Mesendoderm (in vitro differentiated cells): ENCODE measurements around the gene NEURL4.

Experiments
- DNase-seq: peaks from one replicate; pipeline ENCODE4 v3.0.0; 2013
- H2AK5ac ChIP-seq: 2 replicates; pipeline ENCODE4 v1.6.1; 2013; ENCODE audit warnings: low read length, inconsistent platforms
- H2BK120ac ChIP-seq: 2 replicates; pipeline ENCODE4 v1.6.1; 2013; ENCODE audit warnings: low read depth, mild to moderate bottlenecking, low read length, moderate library complexity, mixed read lengths
- H2BK15ac ChIP-seq: replicated peaks from 2 replicates; pipeline ENCODE4 v1.6.1; 2013; ENCODE audit warnings: low read depth, mild to moderate bottlenecking, moderate library complexity
- H2BK5ac ChIP-seq: 2 replicates; pipeline ENCODE4 v1.6.1; 2013; ENCODE audit warnings: low read length, inconsistent platforms
- H3K18ac ChIP-seq: 2 replicates; pipeline ENCODE4 v1.6.1; 2013; ENCODE audit warnings: mild to moderate bottlenecking, low read length, mixed read lengths
- H3K23ac ChIP-seq: one replicate; pipeline ENCODE4 v1.6.1; 2013; ENCODE audit warnings: low read length
- H3K27ac ChIP-seq: 2 replicates; pipeline ENCODE4 v1.5.1; 2013; ENCODE audit warnings: low read depth, mild to moderate bottlenecking, inconsistent platforms, low read length, moderate library complexity
- H3K27me3 ChIP-seq: 2 replicates; pipeline ENCODE4 v1.6.1; 2013; ENCODE audit warnings: low read length, control low read depth, mild to moderate bottlenecking, inconsistent platforms; ENCODE audit not compliant: insufficient read depth, poor library complexity
- H3K36me3 ChIP-seq: 2 replicates; pipeline ENCODE4 v1.6.1; 2013; ENCODE audit warnings: low read length, inconsistent platforms; ENCODE audit not compliant: control insufficient read depth, insufficient read depth
- H3K4ac ChIP-seq: one replicate; pipeline ENCODE4 v1.6.1; 2013; ENCODE audit warnings: low read depth, mild to moderate bottlenecking, low read length, moderate library complexity
- H3K4me1 ChIP-seq: 2 replicates; pipeline ENCODE4 v1.6.1; 2013; ENCODE audit warnings: low read depth, low read length, inconsistent platforms; ENCODE audit not compliant: control insufficient read depth
- H3K4me2 ChIP-seq: 2 replicates; pipeline ENCODE4 v1.6.1; 2013; ENCODE audit warnings: low read length
- H3K4me3 ChIP-seq: 2 replicates; pipeline ENCODE4 v1.5.1; 2013; ENCODE audit warnings: mild to moderate bottlenecking, low read length
- H3K56ac ChIP-seq: one replicate; pipeline ENCODE4 v1.6.1; 2013; ENCODE audit warnings: low read length
- H3K79me1 ChIP-seq: 2 replicates; pipeline ENCODE4 v1.6.1; 2013; ENCODE audit warnings: low read length, inconsistent platforms
- H3K79me2 ChIP-seq: 2 replicates; pipeline ENCODE4 v1.6.1; 2013; ENCODE audit warnings: mild to moderate bottlenecking, low read length; ENCODE audit not compliant: control insufficient read depth, insufficient read depth
- H3K9ac ChIP-seq: 2 replicates; pipeline ENCODE4 v1.6.1; 2013; ENCODE audit warnings: low read length, inconsistent platforms
- H4K5ac ChIP-seq: one replicate; pipeline ENCODE4 v1.6.1; 2013; ENCODE audit warnings: low read length
- H4K8ac ChIP-seq: one replicate; pipeline ENCODE4 v1.6.1; 2013; ENCODE audit warnings: low read depth, mild to moderate bottlenecking, control low read depth, low read length, moderate library complexity
- WGBS: extraction: QIAGEN DNeasy Blood & Tissue Kit; methylation state at CpG from one replicate; pipeline ENCODE4 v1.1.7; 2013; ENCODE audit warnings: low lambda C conversion rate, missing lambda C conversion rate; ENCODE audit not compliant: insufficient coverage; ENCODE audit errors: extremely low coverage; 5-methylcytosine and 5-hydroxymethylcytosine counted together

Gene NEURL4

GRCh38 chr17:7284911-7285310 is 44.2 kb downstream of the NEURL4 start:
- H2BK5ac ChIP-seq = no peak overlapping the region
- no peak overlapping the region for H3K27ac ChIP-seq
- H3K4me3 ChIP-seq = no peak overlapping the region
- no peak overlapping the region for H2BK120ac ChIP-seq
- no peaks in the 10 kb centered on the region for H3K27me3 ChIP-seq
- no peak overlapping the region for H3K23ac ChIP-seq
- H3K9ac ChIP-seq = no peak overlapping the region
- no peaks in the 10 kb centered on the region for H3K79me1 ChIP-seq
- no peak overlapping the region for H2BK15ac ChIP-seq
- no peaks in the 10 kb centered on the region for H3K4me1 ChIP-seq
- H3K36me3 ChIP-seq = no peaks in the 10 kb centered on the region
- no peaks in the 10 kb centered on the region for H3K79me2 ChIP-seq
- WGBS = no CpG with 5 or more reads among the region's 16 CpGs
- no peak overlapping the region for H3K4me2 ChIP-seq
- no peak overlapping the region for H2AK5ac ChIP-seq
- no peak overlapping the region for H3K56ac ChIP-seq
- no peak for DNase-seq
- no peak overlapping the region for H3K4ac ChIP-seq
- no peak overlapping the region for H4K8ac ChIP-seq
- H4K5ac ChIP-seq = no peak overlapping the region
- no peak overlapping the region for H3K18ac ChIP-seq

DNA sequence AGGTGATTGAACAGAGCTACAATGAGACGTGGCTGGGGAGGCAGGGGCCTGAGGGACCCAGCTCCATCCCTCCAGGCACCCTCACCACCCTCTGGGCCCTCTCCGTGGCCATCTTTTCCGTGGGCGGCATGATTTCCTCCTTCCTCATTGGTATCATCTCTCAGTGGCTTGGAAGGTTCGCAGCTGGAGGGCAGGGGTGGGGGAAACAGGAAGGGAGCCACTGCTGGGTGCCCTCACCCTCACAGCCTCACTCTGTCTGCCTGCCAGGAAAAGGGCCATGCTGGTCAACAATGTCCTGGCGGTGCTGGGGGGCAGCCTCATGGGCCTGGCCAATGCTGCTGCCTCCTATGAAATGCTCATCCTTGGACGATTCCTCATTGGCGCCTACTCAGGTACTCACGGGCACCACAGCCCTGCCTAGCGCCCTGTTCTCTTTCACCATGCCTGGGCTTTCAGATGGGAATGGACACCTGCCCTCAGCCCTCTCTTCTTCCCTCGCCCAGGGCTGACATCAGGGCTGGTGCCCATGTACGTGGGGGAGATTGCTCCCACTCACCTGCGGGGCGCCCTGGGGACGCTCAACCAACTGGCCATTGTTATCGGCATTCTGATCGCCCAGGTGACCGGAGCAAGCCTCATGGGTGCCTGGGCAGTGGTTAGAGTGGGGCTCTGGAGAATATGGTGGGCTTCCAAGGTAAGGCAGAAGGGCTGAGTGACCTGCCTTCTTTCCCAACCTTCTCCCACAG is 45.5 kb downstream of the NEURL4 start:
- H3K4me2 ChIP-seq = no peak overlapping the region
- H3K79me1 ChIP-seq = no peaks in the 10 kb centered on the region
- no peak overlapping the region for H3K4ac ChIP-seq
- H2BK15ac ChIP-seq = no peak overlapping the region
- no peak overlapping the region for H2BK120ac ChIP-seq
- no peak overlapping the region for H2AK5ac ChIP-seq
- H3K18ac ChIP-seq = no peak overlapping the region
- H2BK5ac ChIP-seq = no peak overlapping the region
- WGBS = no CpG with 5 or more reads among the region's 18 CpGs
- no peak overlapping the region for H4K8ac ChIP-seq
- no peaks in the 10 kb centered on the region for H3K4me1 ChIP-seq
- no peak overlapping the region for H3K27ac ChIP-seq
- no peak for DNase-seq
- H3K56ac ChIP-seq = no peak overlapping the region
- H3K27me3 ChIP-seq = no peaks in the 10 kb centered on the region
- H3K79me2 ChIP-seq = no peaks in the 10 kb centered on the region
- H3K4me3 ChIP-seq = no peak overlapping the region
- no peaks in the 10 kb centered on the region for H3K36me3 ChIP-seq
- no peak overlapping the region for H3K23ac ChIP-seq
- no peak overlapping the region for H4K5ac ChIP-seq
- no peak overlapping the region for H3K9ac ChIP-seq

DNA sequence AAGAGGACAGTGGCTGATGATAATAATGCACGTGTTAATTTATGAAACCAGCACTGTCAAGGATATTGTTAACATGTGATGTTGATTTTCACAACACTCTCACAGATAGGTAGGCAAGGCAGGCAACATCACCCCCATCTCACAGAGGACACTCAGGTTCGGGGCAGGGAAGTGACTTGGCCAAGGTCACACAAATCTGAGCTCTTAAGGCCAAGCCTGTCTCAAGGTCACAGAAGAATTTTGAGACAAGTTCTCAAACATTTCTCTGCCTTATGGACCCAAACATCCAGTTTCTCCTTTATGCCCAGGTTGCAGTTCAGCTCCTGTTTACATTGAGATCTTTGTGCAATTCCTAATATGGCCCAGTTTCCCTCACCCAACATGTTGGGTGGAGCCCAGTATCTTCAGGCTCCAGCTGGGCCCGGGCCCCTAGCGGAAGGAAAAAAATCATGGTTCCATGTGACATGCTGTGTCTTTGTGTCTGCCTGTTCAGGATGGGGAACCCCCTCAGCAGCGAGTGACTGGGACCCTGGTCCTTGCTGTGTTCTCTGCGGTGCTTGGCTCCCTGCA is 46.3 kb downstream of the NEURL4 start:
- H2BK15ac ChIP-seq = no peak overlapping the region
- no peak for DNase-seq
- H3K4me3 ChIP-seq = no peak overlapping the region
- no peak overlapping the region for H4K5ac ChIP-seq
- H2BK120ac ChIP-seq = no peak overlapping the region
- no peak overlapping the region for H2BK5ac ChIP-seq
- no peak overlapping the region for H3K27ac ChIP-seq
- H3K23ac ChIP-seq = no peak overlapping the region
- H3K18ac ChIP-seq = no peak overlapping the region
- H3K9ac ChIP-seq = no peak overlapping the region
- H3K4me2 ChIP-seq = no peak overlapping the region
- no peak overlapping the region for H2AK5ac ChIP-seq
- H3K79me2 ChIP-seq = no peaks in the 10 kb centered on the region
- H3K27me3 ChIP-seq = no peaks in the 10 kb centered on the region
- H4K8ac ChIP-seq = no peak overlapping the region
- H3K79me1 ChIP-seq = no peaks in the 10 kb centered on the region
- H3K4ac ChIP-seq = no peak overlapping the region
- no CpG with 5 or more reads among the region's 6 CpGs for WGBS
- peak overlapping the region; percentile 56 for H3K56ac ChIP-seq
- H3K36me3 ChIP-seq = no peaks in the 10 kb centered on the region
- H3K4me1 ChIP-seq = no peaks in the 10 kb centered on the region

- Histone ChIP-seq H3K18ac (no peak overlapping the region), H3K9ac (peak overlapping the region; percentile 61), H4K5ac (no peak overlapping the region), H3K27ac (no peak overlapping the region), H3K4me3 (peak overlapping the region; percentile 46), H3K23ac (no peak overlapping the region), H3K79me2 (no peaks in the 10 kb centered on the region), H2BK5ac (no peak overlapping the region), H3K4me2 (peak overlapping the region; percentile 70), H3K36me3 (no peaks in the 10 kb centered on the region), H2BK15ac (no peak overlapping the region), H2BK120ac (no peak overlapping the region), H3K27me3 (no peaks in the 10 kb centered on the region), H3K56ac (peak overlapping the region; percentile 67), H3K79me1 (no peaks in the 10 kb centered on the region), H4K8ac (no peak overlapping the region), H3K4me1 (no peaks in the 10 kb centered on the region), H3K4ac (no peak overlapping the region), H2AK5ac (no peak overlapping the region)
- no peak for DNase-seq
- no CpG with 5 or more reads among the region's 43 CpGs for WGBS
These were observed 47.0 kb downstream of the NEURL4 start for GRCh38 chr17:7281953-7282751.

GRCh38 chr17:7281074-7281952 is 47.8 kb downstream of the NEURL4 start, which contains the start of gene SLC2A4:
Gene SLC2A4, plus strand, starts transcription at chr17:7281718. Its CDS starts 217 bp downstream, at chr17:7281935.
- no peak within 1 kb of the TSS for H2BK15ac ChIP-seq
- peak within 1 kb of the TSS; percentile 46 for H3K4me3 ChIP-seq
- H3K79me1 ChIP-seq = no peaks in the 10 kb centered on the region
- H3K4me2 ChIP-seq = peak within 1 kb of the TSS; percentile 70
- H3K4ac ChIP-seq = no peak within 1 kb of the TSS
- H3K18ac ChIP-seq = no peak within 1 kb of the TSS
- H3K56ac ChIP-seq = peak within 1 kb of the TSS; percentile 67
- no peak within 1 kb of the TSS for H2BK120ac ChIP-seq
- H3K79me2 ChIP-seq = no peaks in the 10 kb centered on the region
- no peaks in the 10 kb centered on the region for H3K4me1 ChIP-seq
- no peaks in the 10 kb centered on the region for H3K36me3 ChIP-seq
- H3K23ac ChIP-seq = no peak within 1 kb of the TSS
- H3K27ac ChIP-seq = no peak within 1 kb of the TSS
- H3K9ac ChIP-seq = peak within 1 kb of the TSS; percentile 61
- no peak within 1 kb of the TSS for H4K8ac ChIP-seq
- H3K27me3 ChIP-seq = no peaks in the 10 kb centered on the region
- H4K5ac ChIP-seq = no peak within 1 kb of the TSS
- no peak within 1 kb of the TSS for H2AK5ac ChIP-seq
- DNase-seq = peak; percentile 99
- no CpG with 5 or more reads among the region's 71 CpGs for WGBS
- no peak within 1 kb of the TSS for H2BK5ac ChIP-seq
